GM21526 (cell line): ENCODE data around the gene GNG8.
A peak's percentile ranks its signal among the peaks of the same experiment; 100 is the strongest.

Experiments
- ATAC-seq: cut with Tn5 transposase; IDR thresholded peaks from one replicate; pipeline ENCODE4 v1.9.1; 2021; ENCODE audit warnings: moderate library complexity; ENCODE audit not compliant: unreplicated experiment, low FRiP score

Gene GNG8

GRCh38 chr19:46605356-46605821, 30.6 kb downstream of the GNG8 start:
- ATAC-seq = no peak

GRCh38 chr19:46604781-46605355, 31.1 kb downstream of the GNG8 start:
- no peak for ATAC-seq

GRCh38 chr19:46603752-46604231, 32.2 kb downstream of the GNG8 start:
- ATAC-seq = no peak

- ATAC-seq = no peak
These were observed 32.8 kb downstream of the GNG8 start for GRCh38 chr19:46603195-46603637.

GRCh38 chr19:46602392-46603194, 33.4 kb downstream of the GNG8 start:
- no peak for ATAC-seq

- ATAC-seq = peak; percentile 45
These were observed 34.4 kb downstream of the GNG8 start, which contains the start of gene CALM3 for GRCh38 chr19:46601318-46602224. TSS of gene CALM3 (plus strand) at chr19:46601330. CDS start at chr19:46601435, 105 bp downstream.

GRCh38 chr19:46600384-46601317, 35.4 kb downstream of the GNG8 start:
- peak; percentile 80 for ATAC-seq

GRCh38 chr19:46599716-46600373, 36.2 kb downstream of the GNG8 start:
- ATAC-seq = no peak

- no peak for ATAC-seq
These were observed 37.6 kb downstream of the GNG8 start for GRCh38 chr19:46598372-46598917.

GRCh38 chr19:46596008-46596407, 40.0 kb downstream of the GNG8 start:
- ATAC-seq = no peak

GRCh38 chr19:46591870-46592269, 44.1 kb downstream of the GNG8 start:
- no peak for ATAC-seq

GRCh38 chr19:46591254-46591653, 44.7 kb downstream of the GNG8 start:
- ATAC-seq = no peak

- ATAC-seq = no peak
These were observed 48.1 kb downstream of the GNG8 start for GRCh38 chr19:46587861-46588260.

- no peak for ATAC-seq
These were observed 49.7 kb downstream of the GNG8 start for GRCh38 chr19:46586294-46586693.

GRCh38 chr19:46585539-46585938, 50.5 kb downstream of the GNG8 start:
- ATAC-seq = no peak
